NCI-H146 treated with DMSO at 0.1 percent for 48 hours (cell line): Measurements from ENCODE around the gene ORAI1.
"Not testable (repeated sequence)": the region's sequence is repeated elsewhere in the genome, so short reads cannot be mapped to it uniquely, and the experiment has no call there.

Experiments
- DNase-seq: peaks from one replicate; lab custom pipeline; 2025; ENCODE audit not compliant: unreplicated experiment; lab: John Stamatoyannopoulos, UW

The ORAI1 gene

DNA sequence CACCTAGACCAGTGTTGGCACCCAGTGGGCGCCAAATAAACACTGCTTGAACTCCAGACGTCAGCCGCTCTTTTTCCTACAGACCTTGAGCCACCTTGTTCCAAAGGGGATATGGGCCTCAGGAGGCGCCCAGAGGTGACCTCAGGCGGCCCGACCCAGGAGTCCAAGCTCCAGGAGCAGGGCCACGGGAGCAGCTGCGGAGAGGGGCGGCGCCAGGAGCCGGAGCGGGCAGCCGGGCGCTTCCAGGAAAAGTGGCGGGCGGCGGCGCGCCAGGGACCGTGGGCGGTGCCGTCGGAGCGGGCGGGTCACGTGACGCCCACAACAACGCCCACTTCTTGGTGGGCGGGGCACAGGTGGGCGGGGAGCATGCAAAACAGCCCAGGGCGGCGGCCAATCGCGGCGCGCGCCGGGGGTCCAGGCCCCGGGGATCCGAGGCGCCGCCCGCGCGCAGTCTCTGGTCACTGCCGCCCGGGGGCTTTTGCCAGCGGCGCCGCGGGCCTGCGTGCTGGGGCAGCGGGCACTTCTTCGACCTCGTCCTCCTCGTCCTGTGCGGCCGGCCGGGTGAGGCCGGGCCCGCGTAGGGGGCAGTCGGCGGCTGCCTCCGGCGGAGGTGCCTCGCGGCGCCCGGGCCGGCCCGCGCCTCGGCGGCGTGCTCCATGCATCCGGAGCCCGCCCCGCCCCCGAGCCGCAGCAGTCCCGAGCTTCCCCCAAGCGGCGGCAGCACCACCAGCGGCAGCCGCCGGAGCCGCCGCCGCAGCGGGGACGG, at the start of gene ORAI1:
Gene ORAI1 (plus strand): TSS at position 444 of the 766 bp plus-strand sequence.
- peak; percentile 81 for DNase-seq

DNA sequence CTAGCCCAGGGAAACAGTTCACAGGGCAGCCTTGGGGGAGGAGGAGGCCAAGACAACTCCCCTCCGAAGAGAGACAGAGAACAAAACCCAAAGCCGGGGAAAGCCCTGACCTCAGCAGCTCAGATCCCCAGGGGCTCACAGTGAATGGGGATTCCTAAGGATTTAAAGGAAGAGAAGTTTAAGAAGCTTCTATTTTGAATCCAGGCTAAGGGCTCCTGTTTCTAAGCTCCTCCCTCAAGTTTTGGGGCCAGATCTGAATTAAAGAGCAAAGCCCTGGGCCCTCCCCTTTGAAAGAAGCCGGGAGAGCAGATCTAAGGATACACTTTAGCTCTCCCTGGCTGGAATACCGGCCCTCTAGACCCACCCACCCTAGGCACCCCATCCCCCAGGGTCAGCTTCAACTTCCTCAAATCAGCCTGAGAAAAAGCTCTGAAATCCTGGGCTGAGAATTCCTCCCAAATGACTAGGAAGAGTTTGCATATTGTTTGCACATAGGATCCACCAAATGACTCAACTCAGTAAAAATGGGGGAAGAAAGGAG, 49.4 kb upstream of the ORAI1 start:
- DNase-seq, result no peak

GRCh38 chr12:121577443-121578180, 48.7 kb upstream of the ORAI1 start:
- DNase-seq, result no peak

GRCh38 chr12:121578230-121579189, 47.8 kb upstream of the ORAI1 start:
- DNase-seq, result no peak

GRCh38 chr12:121579190-121579791, 47.0 kb upstream of the ORAI1 start:
- DNase-seq, result no peak

- DNase-seq, result peak; percentile 32
Observed at GRCh38 chr12:121579981-121580868, 46.1 kb upstream of the ORAI1 start.

GRCh38 chr12:121580959-121581685, 45.2 kb upstream of the ORAI1 start, which contains the start of gene KDM2B:
Gene KDM2B, minus strand, starts transcription at chr12:121581023. Its CDS starts 112 bp downstream, at chr12:121580911.
- DNase-seq, result peak; percentile 17

DNA sequence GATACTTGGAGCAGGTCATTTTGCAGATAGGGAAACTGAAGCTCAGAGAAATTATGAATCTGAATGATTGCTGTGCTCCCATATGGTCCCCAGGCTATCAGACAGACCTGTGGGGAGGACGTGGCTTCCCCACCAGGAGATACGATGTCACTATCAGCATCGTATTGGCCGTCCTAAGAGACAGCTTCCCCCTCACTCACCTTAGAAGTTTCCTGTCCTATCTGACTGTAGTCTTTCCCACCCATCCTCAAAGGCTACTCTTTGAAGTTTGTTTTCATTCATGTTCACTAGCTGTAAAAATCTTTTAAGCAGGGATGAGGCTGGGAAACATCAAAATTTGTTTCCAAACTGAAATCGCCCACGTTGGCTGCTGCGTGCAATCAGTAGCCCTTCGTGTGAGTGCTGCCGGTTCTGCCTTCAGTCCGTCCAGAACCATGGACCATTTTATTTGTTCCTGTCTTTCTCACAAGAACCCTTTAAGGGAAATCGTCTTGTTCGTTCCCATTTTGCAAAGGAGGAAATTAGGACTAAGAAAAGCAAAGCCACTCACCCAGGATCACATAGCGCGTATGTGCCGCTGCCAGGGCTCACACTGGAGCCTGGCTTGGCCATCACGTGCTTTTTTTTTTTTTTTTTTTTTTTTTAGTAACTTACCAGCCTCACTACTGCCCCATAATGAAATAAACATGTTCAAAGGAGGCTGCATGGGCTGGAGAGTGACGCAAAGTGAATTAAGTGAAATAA, 44.5 kb upstream of the ORAI1 start:
- DNase-seq, result no peak

GRCh38 chr12:121582583-121583333, 43.6 kb upstream of the ORAI1 start:
- no peak for DNase-seq

- not testable (repeated sequence) for DNase-seq
Observed at GRCh38 chr12:121583334-121583661, 43.0 kb upstream of the ORAI1 start.

DNA sequence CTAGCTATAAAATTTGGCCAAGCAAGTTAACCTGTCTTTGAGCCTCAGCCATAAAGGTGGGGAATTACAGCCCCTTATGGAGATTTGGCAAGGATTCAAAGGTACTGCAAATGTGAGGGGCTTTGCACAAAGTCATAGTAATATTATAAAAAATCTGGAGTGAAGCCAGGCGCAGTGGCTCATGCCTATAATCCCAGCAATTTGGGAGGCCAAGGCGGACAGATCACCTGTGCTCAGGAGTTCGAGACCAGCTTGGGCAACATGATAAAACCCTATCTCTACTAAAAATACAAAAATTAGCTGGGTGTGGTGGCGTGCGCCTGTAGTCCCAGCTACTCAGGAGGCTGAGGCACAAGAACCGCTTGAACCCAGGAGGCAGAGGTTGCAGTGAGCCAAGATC, 41.4 kb upstream of the ORAI1 start:
- DNase-seq, result not testable (repeated sequence)

GRCh38 chr12:121590476-121591143, 35.7 kb upstream of the ORAI1 start:
- no peak for DNase-seq

GRCh38 chr12:121592320-121592719, 34.0 kb upstream of the ORAI1 start:
- DNase-seq, result no peak

DNA sequence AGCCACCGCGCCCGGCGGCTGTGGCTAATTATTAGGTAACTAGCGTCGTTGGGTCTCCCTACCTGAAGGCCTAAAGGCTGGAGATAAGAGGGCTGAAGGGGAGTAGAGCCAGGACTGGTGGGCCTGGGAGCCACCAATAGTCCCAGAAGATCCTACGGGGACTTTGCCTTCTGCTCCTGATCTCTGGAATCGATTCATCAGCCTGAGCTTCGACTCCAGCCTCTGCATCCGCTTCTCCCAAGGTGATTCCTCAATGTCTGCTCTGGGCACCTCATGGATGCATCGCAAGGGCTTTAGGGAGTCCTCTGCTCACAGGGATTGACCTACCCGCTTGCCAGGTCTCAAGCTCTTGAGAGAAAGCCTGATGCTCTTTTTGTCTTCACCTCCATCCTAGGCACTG, 30.8 kb upstream of the ORAI1 start:
- DNase-seq, result no peak

- no peak for DNase-seq
Observed at GRCh38 chr12:121596526-121596925, 29.8 kb upstream of the ORAI1 start.

DNA sequence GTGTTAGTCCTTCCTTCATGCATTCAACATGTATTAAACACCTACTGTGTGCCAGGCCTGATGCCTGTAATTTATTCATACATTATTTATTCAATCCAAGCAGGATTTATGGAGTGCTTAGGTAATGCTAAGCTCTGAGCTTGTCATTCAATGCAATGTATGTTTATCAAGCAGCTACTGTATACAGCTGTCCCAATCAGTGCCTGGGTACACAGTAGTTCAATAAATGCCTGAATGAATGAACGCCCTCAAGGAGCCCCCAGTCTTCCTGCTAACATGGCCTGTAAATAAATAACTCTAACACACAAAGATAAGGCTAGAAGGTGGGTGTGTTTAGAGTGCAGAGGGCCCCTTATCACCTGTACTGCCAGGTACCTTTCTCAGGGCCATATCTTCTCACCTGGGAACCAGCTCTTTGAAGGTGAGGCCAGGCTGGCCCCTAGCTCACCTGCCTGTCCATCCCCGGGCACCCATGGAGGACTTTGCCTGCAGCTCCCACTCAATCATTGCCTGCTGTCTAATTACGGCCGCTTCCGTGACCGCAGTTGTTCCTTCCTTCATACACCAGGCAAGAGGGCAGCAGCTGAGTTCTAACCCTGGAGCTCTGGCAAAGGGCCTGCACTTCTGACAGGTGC, 25.5 kb upstream of the ORAI1 start:
- DNase-seq, result no peak
